HG02970 (cell line): ENCODE data around the gene SLC13A3.

Source experiments
- ATAC-seq: cut with Tn5 transposase; IDR thresholded peaks from one replicate; pipeline ENCODE4 v1.9.1; 2021; ENCODE audit warnings: mild to moderate bottlenecking, moderate library complexity, moderate number of reproducible peaks; ENCODE audit not compliant: unreplicated experiment, low FRiP score

The SLC13A3 gene

DNA sequence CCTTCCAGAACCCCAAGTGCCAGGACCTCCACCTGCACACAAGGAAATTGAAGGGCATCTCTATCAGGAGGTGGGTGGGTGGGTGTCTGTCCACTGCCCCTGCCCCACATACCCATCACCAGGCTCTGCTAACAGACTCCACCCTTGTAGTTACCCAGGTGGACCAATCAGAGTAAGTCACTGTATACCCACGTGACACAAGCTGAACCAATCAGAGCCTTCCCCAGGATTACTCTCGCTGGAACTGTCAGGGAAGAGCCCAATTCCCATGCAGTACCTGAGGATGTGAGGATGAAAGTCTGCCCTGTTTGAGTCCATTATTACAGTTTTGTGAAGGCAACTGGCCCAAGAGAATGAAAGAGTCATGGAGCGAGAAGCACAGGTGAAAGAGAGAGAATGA is 105.0 kb downstream of the SLC13A3 start:
- no peak for ATAC-seq

DNA sequence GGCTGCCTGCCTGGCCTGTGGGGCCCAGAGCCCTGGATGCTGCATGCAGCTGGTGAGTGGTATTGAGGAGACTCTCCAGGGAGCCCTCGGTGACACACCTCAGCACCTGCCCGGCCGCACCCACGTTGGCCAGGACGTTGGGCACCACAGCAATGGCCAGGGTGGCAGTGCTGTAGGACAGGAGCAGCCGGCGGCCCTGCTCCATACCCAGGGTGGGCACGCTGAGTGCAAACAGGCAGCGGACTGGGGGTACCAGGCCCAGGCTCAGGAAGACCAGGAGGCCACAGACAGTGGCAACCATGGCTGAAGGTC is 105.5 kb downstream of the SLC13A3 start:
- ATAC-seq = no peak

DNA sequence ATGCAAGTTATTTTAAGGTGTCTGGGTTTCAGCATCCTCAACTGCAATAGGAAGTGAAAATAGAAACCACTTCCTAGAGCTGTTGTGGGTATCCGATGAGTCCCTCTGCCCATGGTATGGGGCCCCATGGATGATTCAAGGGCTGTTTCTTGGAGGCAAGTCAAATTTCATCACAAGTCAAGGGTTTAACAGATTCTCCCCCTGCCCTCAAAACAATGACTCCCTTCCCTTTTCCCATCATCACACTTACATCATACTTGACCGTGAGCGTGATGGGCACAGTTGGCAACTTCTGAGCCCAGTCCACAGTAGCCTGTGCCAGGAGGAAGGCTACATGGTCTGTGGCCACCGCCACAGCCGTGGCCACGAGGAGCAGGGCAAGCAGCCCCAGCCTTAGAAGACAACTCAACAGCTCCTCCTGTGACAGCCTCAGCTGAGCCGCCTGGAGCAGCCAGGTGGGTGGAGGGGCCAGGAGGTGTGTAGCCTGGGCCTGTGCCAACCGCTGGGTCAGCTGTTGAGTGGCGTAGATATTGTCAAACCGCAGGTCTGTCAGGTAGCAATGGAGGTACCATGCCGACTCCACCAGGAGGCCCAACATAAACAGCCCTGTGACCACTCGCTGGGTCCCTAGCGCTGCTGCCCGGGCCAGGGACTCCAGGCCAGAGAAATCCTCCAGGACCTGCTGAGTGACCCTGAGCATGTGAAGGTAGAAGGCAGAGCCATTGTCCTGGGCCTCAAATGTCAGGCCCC is 106.0 kb downstream of the SLC13A3 start:
- no peak for ATAC-seq

DNA sequence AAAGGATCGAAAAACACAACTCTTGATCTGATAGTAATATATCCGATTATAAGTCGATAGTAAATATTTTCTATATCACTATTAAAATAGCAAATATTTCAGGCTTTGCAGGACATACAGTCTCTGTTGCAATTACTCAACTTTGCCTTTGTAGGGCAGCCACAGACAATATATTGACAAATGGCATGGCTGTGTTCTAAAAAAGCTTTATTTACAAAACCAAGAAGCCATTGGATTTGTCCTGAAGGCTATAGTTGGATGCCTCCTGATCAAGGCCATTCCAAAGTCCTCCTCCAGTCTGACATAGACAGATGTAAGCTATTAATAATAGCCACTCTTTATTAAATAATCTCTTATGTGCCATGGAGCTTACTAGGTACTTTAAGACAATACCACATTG is 106.7 kb downstream of the SLC13A3 start:
- no peak for ATAC-seq

DNA sequence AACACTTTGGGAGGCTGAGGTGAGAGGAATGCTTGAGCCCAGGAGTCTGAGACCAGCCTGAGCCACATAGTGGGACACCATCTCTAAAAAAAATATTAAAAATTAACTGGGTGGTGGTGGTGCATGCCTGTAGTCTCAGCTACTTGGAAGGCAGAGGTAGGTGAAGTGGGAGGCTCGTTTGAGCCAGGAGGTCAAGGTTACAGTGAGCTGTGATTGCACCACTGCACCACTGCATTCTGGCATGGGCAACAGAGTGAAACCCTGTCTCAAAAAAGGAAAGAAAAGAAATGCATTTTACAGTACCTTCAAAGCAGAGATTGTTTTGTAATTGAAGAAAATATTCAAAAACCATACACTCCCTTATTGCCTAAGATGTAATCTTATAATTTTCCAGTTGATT is 107.3 kb downstream of the SLC13A3 start:
- no peak for ATAC-seq

DNA sequence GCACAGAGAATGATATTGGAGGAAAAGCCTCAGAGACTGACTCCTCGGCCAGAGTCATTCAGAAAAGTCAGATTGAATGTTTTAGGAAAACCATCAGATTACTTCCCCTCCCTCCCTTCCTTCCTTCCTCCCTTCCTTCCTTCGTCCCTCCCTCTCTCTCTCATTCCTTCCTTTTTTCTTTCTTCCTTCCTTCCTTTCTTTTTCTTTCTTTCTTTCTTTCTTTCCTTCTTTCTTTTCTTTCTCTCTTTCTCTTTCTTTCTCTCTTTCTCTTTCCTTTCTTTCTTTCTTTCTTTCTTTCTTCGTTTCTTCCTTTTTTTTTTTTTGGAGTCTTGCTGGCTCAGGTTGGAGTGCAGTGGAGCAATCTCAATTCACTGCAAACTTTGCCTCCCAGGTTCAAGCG is 108.2 kb downstream of the SLC13A3 start:
- no peak for ATAC-seq

DNA sequence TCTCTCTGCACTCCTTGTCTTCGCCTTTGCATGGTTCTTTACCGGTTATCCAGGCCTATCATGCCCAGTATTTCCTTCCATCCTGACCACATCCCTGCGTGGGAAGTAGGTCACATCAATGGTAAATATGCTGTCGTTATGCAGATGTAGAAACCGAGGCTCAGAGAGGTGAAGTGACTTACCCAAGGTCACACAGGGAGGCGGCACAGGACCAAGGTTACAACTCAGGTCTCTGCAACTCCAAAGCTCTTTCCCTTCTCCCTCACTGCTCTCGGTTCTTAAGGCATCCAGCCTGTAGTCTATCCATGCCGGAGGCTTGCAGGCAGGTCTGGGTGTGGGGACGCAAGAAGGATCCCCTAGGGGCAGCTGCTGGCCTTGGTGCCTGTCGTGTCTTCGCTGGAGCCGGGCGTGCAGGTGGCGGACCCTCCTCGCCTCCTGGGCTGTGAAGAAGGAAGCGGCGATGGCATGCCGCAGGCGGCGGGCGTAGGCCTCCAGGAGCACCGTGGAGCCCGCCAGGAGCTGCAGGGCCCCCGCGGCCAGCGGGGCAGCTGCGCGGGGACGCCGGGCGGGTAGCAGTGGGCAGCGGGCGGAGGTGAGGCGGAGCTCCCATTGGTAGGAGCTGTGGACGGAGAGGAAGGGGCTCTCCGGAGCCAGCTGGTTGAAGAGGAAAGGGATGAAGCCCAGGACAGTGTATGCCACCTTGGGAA is 109.9 kb downstream of the SLC13A3 start:
- no peak for ATAC-seq

DNA sequence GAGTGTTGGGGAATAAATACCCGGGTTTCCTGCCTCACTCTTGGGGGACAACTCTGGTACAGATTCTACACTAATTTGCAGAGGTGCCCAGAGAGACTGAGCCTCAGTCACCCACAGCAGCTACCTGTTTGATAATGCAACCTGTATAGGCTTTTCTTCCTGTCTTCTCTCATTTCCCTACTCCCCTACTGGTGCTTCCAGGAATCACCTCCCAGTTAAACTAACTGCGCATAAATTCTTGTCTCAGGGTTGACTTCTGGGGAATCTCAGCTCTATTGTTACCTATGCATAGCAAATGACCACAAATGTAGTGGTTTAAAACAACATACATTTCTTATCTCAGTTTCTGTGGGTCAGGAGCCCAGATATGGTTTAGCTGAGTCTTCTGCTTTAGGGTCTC is 112.1 kb downstream of the SLC13A3 start:
- no peak for ATAC-seq

DNA sequence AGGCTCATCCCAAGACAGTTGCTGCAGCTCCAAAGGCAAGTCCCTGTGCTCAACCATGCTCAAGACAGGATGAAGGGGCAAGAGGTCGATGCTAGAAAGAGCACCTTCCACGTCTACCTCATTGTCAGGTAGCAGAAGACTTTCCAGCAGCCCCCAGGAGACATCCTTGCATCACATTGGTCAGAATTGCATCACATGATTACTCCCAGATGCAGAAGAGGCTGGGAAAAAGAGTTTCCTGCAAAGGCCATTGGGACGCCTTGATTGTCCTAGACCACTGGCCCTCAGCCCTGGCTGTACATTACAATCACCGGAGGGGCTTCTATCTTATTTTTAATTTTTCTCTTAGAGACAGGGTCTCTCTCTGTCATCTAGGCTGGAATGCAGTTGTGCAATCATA is 120.6 kb downstream of the SLC13A3 start:
- no peak for ATAC-seq

DNA sequence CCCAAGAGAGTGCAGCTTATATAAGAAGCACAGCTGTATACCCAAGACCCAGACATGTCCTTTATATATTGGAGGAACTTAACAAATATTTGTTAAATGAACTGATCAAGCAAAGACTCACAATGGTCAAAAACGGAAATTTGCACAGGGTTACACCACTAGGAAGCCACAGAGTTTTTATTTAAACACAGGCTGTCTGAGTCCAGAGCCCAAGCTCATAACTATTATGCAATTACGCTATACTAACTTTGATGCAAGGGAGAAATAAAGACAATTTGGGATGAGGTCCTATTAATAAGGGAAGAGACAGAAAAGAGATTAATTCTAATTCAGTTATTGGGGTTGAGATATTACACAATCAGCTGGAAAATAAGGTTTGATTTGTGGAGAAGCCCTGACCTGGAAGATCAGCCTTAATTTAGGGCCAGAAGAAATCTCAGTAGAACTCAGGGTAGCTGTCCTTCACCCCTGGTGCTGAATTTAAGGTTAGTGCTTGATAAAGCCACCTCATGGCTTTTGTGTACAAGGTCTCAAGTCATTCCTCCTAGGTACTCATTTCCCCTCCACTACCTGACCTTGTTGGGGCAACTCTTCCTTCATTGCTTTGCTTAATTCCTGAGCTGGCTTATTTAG is 127.4 kb downstream of the SLC13A3 start:
- ATAC-seq = no peak

DNA sequence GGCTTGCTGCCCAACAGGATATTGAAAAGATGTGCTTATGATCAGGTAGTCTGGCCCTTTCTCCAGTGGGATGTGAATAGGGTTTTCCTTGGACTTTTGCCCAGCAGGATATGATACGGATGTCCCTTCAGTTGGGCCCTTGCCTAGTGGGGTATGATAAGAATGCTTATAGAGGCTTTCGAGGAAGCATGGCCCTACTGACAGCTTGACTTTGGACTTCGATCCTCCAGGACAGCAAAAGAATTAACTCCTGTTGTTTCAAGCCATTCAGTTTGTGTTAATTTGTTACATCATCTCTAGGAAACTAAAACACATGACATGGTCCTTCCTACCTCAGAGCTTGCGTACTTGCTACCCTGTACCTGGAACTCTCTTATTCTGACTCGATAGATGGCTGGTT is 128.2 kb downstream of the SLC13A3 start:
- no peak for ATAC-seq

DNA sequence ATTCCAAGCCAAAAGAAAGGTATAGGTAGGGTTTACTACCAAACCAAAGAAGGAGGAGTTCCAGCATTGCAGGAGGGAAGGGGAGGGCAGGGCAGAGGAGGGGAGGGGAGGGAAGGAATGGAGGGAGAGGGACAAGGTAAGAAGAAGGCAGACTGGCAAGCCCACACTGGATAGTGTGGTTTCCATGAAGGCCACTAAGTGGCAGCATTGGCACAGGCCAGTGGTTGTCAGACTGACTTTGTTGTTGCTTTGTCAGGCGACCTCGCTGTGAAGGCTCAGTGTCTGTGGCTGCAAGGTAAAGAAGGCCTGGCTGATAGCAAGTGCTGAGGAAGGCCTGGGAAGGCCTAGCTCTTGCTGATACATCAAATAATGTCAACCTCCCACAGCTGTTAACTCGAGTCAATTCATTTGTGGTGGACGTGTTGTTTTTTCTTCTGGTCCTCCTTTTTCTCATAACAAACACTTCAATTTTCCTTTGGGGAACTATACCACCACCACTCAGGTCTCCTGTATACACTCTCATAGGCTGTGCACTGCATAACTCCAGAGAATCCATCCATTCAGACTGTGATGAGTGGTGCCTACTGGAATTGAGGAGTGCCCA is 130.2 kb downstream of the SLC13A3 start:
- ATAC-seq = no peak

DNA sequence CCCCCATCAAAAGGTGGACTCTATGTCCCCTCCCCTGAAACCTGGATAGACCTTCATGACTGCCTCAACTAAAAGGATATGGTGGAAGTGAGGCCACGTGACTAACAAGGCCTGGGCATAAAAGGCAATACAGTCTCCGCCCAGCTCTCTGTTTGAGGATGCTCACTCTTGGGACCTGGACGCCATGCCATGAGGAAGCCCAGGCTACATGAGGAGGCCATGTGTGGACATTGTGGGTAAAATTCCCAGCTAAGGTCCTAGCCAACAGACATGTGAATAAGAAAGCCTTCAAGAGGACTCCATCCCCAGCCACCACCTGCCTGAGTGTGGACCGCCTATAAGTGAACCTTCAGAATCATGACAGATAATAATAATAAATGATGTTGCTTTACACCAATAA is 130.7 kb downstream of the SLC13A3 start:
- ATAC-seq = no peak

DNA sequence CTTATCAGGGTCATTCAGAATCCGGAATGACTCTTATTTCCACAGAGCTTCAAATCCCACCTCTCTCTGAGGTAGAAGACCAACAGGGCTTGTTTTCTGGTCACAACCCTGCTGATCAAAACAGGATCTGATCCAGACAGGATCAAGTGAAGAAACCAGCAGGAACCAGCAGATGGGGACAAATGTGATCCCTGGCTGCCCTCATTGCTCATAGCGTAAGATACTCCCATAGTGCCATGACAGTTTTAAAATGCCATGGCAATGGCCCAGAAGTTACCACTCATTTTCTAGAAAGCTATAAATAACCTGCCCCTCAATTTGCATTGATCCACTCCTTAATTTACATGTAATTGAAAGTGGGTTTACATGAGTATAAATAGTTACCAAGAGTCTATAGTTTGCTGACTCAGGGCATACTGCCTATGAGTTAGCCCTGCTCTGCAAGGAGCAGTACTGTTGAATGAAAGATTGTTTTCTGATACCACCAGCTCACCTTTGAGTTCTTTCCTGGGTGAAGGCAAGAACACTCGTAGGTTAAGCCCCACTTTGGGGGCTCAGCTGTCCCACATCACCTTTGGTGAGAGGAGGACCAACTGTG is 131.7 kb downstream of the SLC13A3 start:
- ATAC-seq = no peak

DNA sequence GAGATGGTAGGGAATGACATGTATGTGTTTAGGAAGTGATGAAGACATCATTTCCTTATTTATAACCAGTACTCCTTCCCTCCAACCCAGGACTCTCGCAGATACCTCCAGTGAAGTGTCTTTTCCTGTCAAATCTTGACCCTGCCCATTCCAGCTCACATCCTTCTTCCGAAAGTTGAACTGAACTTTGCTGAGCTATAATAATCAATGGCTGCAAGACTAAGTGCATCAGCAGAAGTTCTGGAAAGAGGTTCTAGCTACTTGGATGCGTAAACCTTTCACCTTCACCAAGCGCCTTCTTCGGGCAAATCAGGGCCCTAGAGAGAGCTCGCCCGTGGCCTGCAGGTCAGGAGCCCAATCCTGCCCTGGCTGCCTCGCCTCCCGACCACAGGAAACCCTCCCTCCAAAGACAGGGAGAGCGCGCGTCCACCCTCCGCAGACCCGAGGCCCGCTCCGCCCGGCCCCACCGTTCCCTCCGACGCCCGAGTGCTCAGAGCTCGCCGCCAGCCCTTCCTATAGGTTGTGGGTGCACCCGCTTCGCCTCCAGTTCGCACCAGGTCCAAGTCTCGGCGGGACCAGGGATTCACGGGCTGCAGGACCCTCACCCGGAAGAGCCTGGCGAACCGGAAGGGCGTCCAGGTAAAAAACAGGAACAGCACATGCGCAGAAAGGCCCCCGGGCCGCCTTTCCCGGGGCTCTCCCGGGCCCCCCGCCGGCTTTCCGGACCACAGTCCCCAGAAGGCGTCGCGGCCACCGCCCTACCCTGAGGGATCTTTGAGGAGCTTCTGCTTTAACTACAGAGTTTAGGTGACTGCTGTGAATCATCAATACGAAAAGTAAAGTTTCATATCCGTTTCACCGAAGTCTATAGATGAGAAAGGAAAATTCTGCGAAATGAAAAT is 138.1 kb downstream of the SLC13A3 start, which contains the start of gene ZNF334:
Gene ZNF334, minus strand, starts transcription at position 617 of the 902 bp plus-strand sequence. CDS start 1,457 bp downstream, outside the sequence.
- no peak for ATAC-seq

DNA sequence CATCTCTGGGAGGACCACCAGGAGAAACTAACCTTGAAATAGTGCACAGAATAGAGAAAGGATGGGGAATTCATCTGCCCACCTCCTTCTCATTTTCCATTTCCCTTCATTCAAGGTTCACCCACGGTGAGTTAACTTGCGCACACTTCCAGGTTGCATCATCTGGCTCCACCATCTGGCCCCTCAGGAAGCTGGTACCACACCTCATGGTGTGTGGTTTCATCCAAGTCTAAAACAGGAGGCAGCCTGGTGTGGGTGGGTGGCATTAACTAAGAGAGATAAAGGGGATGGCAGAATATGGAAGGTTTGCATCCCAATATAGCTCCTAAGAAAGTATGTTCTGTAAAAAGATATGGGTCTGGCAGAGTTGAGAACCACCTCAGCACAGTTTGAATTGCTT is 141.7 kb downstream of the SLC13A3 start:
- no peak for ATAC-seq
